A549 (cell line): ENCODE measurements around the gene FLNB. TPM values are rescaled to one million over a fixed set of nuclear protein-coding genes. Genes with fewer than 3 reads are reported as not detected.

Experiments used
- ATAC-seq, 2 experiments: fragments of 200-7000 bp in 1 of 2; fragments of >200 bp in 1 of 2; cut with Nextera tagmentation in 1 of 2; cut with Tn5 transposase in 1 of 2; 3 replicates each; pipeline versions ENCODE4 v1.8.0 to v1.9.1; 2018 to 2020; ENCODE audit warnings: mild to moderate bottlenecking in 1 of 2, moderate library complexity in 1 of 2
- CTCF ChIA-PET: fragments of 300-600 bp; sonication (Branson Sonifier 250); formaldehyde crosslinking; extraction: SDS; loops from one replicate; lab custom pipeline; 2021; ENCODE audit warnings: antibody characterized with exemption, inconsistent platforms; lab: Yijun Ruan, JAX
- POLR2A ChIA-PET: fragments of 350-600 bp; formaldehyde crosslinking; extraction: SDS; loops from one replicate; lab custom pipeline; 2021; ENCODE audit warnings: antibody characterized with exemption, inconsistent platforms; lab: Yijun Ruan, JAX
- DNase-seq, 2 experiments: peaks; one replicate each; pipeline versions ENCODE4 v3.0.0 to v3.0.0-alpha.2; 2011 to 2016; ENCODE audit warnings: low read depth in 1 of 2, low spot score in 1 of 2
- FAIRE-seq: peaks from 2 replicates; lab custom pipeline; 2011; peaks lifted over from hg19 to GRCh38; lab: Jason Lieb, UNC
- H3K27ac ChIP-seq, 2 experiments: fragments of >200 bp; sonication (Bioruptor Twin); formaldehyde crosslinking; 3 replicates each; pipeline ENCODE4 v1.5.1; 2016 to 2017
- H3K4me1 ChIP-seq: fragments of >200 bp; sonication (Bioruptor Twin); formaldehyde crosslinking; 3 replicates; pipeline ENCODE4 v1.6.1; 2016
- H3K4me2 ChIP-seq: fragments of >200 bp; sonication (Bioruptor Twin); formaldehyde crosslinking; 3 replicates; pipeline ENCODE4 v1.6.1; 2016
- H3K4me3 ChIP-seq: fragments of >200 bp; sonication (Bioruptor Twin); formaldehyde crosslinking; 3 replicates; pipeline ENCODE4 v1.5.1; 2016
- H3K9me3 ChIP-seq: fragments of >200 bp; sonication (Bioruptor Twin); formaldehyde crosslinking; 3 replicates; pipeline ENCODE4 v1.6.1; 2016
- CEBPB ChIP-seq, 2 experiments: fragments of >200 bp in 1 of 2; sonication (Bioruptor Twin) in 1 of 2; formaldehyde crosslinking in 1 of 2; IDR thresholded peaks; 2 replicates each; pipeline ENCODE4 v1.6.1; 2012 to 2016
- CHD4 ChIP-seq: fragments of 200-600 bp; sonication (generic); IDR thresholded peaks from 2 replicates; pipeline ENCODE4 v1.6.1; 2016; ENCODE audit warnings: antibody characterized with exemption, mild to moderate bottlenecking, borderline replicate concordance
- EHMT2 ChIP-seq: fragments of 200-600 bp; sonication (generic); IDR thresholded peaks from 2 replicates; pipeline ENCODE4 v1.6.1; 2016; ENCODE audit warnings: antibody characterized with exemption, low read depth, mild to moderate bottlenecking, moderate library complexity
- FOXS1 ChIP-seq: fragments of 250-450 bp; sonication (Bioruptor Pico); IDR thresholded peaks from 2 replicates; pipeline ENCODE4 v1.5.0; 2020; ENCODE audit warnings: mild to moderate bottlenecking, moderate library complexity
- HDAC2 ChIP-seq: fragments of 200-600 bp; sonication (generic); IDR thresholded peaks from 2 replicates; pipeline ENCODE4 v1.6.1; 2016
- HEYL ChIP-seq: fragments of 250-450 bp; sonication (Bioruptor Pico); IDR thresholded peaks from 2 replicates; pipeline ENCODE4 v1.8.0; 2021; ENCODE audit warnings: mild to moderate bottlenecking, moderate library complexity
- HOXB5 ChIP-seq: fragments of 250-450 bp; sonication (Bioruptor Pico); IDR thresholded peaks from 2 replicates; pipeline ENCODE4 v1.5.0; 2020; ENCODE audit warnings: mild to moderate bottlenecking, moderate library complexity
- KDM1A ChIP-seq: fragments of 200-600 bp; sonication (generic); IDR thresholded peaks from 2 replicates; pipeline ENCODE4 v1.6.1; 2016; ENCODE audit warnings: low read depth, mild to moderate bottlenecking
- KDM5A ChIP-seq: fragments of 200-600 bp; sonication (generic); IDR thresholded peaks from 2 replicates; pipeline ENCODE4 v1.6.1; 2016; ENCODE audit warnings: antibody characterized with exemption, mild to moderate bottlenecking
- MAFK ChIP-seq: fragments of 450-650 bp; IDR thresholded peaks from 2 replicates; pipeline ENCODE4 v1.6.1; 2014; ENCODE audit not compliant: partially characterized antibody
- NPAS2 ChIP-seq: fragments of 250-450 bp; sonication (Bioruptor Pico); IDR thresholded peaks from 2 replicates; pipeline ENCODE4 v1.8.0; 2022; ENCODE audit warnings: mild to moderate bottlenecking, moderate library complexity, borderline replicate concordance
- NR3C1 ChIP-seq: fragments of >200 bp; sonication (Bioruptor Twin); formaldehyde crosslinking; IDR thresholded peaks from 3 replicates; pipeline ENCODE4 v1.6.1; 2017
- RARB ChIP-seq: fragments of 250-450 bp; sonication (Bioruptor Pico); IDR thresholded peaks from 2 replicates; pipeline ENCODE4 v1.8.0; 2021; ENCODE audit warnings: mild to moderate bottlenecking, moderate library complexity
- RCOR1 ChIP-seq: fragments of 150-350 bp; IDR thresholded peaks from 2 replicates; pipeline ENCODE4 v1.6.1; 2014; ENCODE audit warnings: antibody characterized with exemption, low read length, low read depth
- RNF2 ChIP-seq: fragments of 200-600 bp; sonication (generic); IDR thresholded peaks from 2 replicates; pipeline ENCODE4 v1.6.1; 2016; ENCODE audit warnings: low read depth, mild to moderate bottlenecking, antibody characterized with exemption, moderate library complexity, borderline replicate concordance
- SREBF2 ChIP-seq: fragments of 450-650 bp; IDR thresholded peaks from 2 replicates; pipeline ENCODE4 v1.6.1; 2014; ENCODE audit warnings: mild to moderate bottlenecking, moderate library complexity
- ZFP36 ChIP-seq: fragments of 450-650 bp; IDR thresholded peaks from 2 replicates; pipeline ENCODE4 v1.6.1; 2014; ENCODE audit warnings: borderline replicate concordance; ENCODE audit not compliant: partially characterized antibody
- ZNF302 ChIP-seq: fragments of 250-450 bp; sonication (Bioruptor Pico); IDR thresholded peaks from 2 replicates; pipeline ENCODE4 v1.9.0; 2021; ENCODE audit warnings: inconsistent platforms, mild to moderate bottlenecking, moderate library complexity
- ZSCAN20 ChIP-seq: fragments of 250-450 bp; sonication (Bioruptor Pico); IDR thresholded peaks from 2 replicates; pipeline ENCODE4 v1.8.0; 2022; ENCODE audit warnings: mild to moderate bottlenecking, moderate library complexity
- WGBS: methylation state at CpG from one replicate; pipeline ENCODE4 v1.1.6; 2017; ENCODE audit errors: missing lambda C conversion rate; 5-methylcytosine and 5-hydroxymethylcytosine counted together
- polyA plus RNA-seq, 4 experiments: library from polyadenylated mRNA; depleted of rRNA in 3 of 4; stranded (reverse); fragments of >200 nt; fragmentation: RNase III in 1 of 4; extraction: RNeasy Plus Mini Kit Qiagen cat#74134 plus additional on column Dnase treatment in 1 of 4; gene quantifications; 2 replicates in 3 of 4; 3 replicates in 1 of 4; pipeline ENCODE4 v1.2.3, GENCODE V29; 2011 to 2017
- TF ChIP-seq, protein P1 (sequence below): fragments of >200 bp; sonication (Bioruptor Twin); formaldehyde crosslinking; IDR thresholded peaks from 3 replicates; pipeline ENCODE4 v1.5.1; 2016
- TF ChIP-seq, protein P2 (sequence below): IDR thresholded peaks from 2 replicates; pipeline ENCODE4 v1.6.1; 2012
- TF ChIP-seq, protein P3 (sequence below): fragments of 250-450 bp; sonication (Bioruptor Pico); IDR thresholded peaks from 2 replicates; pipeline ENCODE4 v1.5.0; 2021; ENCODE audit warnings: mild to moderate bottlenecking, moderate library complexity, borderline replicate concordance
- TF ChIP-seq, protein P4 (sequence below): IDR thresholded peaks from 2 replicates; pipeline ENCODE4 v1.6.1; 2012

FLNB gene
- polyA plus RNA-seq, 2 of the 4 experiments (the other 2 are of a cell fraction) = 235 to 439 TPM

DNA sequence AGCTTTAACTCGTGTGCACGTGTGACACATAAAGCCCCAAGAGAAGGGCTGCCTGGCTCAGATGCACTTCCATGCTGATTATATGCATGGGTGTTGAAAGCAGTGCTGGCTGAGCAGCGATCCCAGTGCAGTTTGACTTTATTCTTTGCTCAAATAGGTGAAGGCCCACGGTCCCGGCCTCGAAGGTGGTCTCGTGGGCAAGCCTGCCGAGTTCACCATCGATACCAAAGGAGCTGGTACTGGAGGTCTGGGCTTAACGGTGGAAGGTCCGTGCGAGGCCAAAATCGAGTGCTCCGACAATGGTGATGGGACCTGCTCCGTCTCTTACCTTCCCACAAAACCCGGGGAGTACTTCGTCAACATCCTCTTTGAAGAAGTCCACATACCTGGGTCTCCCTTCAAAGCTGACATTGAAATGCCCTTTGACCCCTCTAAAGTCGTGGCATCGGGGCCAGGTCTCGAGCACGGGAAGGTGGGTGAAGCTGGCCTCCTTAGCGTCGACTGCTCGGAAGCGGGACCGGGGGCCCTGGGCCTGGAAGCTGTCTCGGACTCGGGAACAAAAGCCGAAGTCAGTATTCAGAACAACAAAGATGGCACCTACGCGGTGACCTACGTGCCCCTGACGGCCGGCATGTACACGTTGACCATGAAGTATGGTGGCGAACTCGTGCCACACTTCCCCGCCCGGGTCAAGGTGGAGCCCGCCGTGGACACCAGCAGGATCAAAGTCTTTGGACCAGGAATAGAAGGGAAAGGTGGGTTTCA is 114.9 kb downstream of the FLNB start:
- CTCF ChIA-PET = interaction anchor here (0.6 to 0.9 kb wide), 2 partner anchors 54 to 175 kb away, joined by 3 read pairs; no protein-coding TSS in a partner anchor

DNA sequence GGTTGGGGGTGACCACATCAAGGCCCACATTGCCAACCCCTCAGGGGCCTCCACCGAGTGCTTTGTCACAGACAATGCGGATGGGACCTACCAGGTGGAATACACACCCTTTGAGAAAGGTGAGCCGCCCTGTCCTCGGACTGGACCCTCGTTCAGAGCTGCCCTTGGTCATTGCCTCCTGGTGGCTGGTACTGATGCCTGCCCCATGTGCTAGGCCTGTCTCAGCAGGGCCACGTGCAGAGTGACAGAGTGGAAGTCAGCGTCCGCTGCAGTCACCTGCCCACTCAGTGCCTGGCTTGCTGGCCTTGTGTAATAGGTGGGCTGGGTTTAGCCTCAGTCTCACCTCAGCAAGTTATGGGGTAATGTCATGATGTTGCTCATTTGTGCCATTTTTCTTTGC is 116.2 kb downstream of the FLNB start:
- ATAC-seq = peak; percentile 32 to 40; a peak in 3 of 6 replicates
- H3K27ac ChIP-seq = no peak overlapping the region

More for the DNA sequence above, 114.9 kb downstream of the FLNB start:
- Histone ChIP-seq H3K4me1 (peaks cover 13% of the 10 kb centered on the region; the same call in 2 of the 3 replicates), H3K27ac (no peak overlapping the region), H3K4me3 (no peak overlapping the region), H3K4me2 (no peak overlapping the region)
- POLR2A ChIA-PET = no interaction called here
- DNase-seq (no peak), FAIRE-seq (no peak)
- 94% methylated on average over 39 of the region's 41 CpGs for WGBS
- TF ChIP-seq ZSCAN20 (CRISPR knock-in tag) = no peak
- TF ChIP-seq, all 56 proteins: peak for 0
- no peak for ATAC-seq
- H3K9me3 ChIP-seq = no peaks in the 10 kb centered on the region

DNA sequence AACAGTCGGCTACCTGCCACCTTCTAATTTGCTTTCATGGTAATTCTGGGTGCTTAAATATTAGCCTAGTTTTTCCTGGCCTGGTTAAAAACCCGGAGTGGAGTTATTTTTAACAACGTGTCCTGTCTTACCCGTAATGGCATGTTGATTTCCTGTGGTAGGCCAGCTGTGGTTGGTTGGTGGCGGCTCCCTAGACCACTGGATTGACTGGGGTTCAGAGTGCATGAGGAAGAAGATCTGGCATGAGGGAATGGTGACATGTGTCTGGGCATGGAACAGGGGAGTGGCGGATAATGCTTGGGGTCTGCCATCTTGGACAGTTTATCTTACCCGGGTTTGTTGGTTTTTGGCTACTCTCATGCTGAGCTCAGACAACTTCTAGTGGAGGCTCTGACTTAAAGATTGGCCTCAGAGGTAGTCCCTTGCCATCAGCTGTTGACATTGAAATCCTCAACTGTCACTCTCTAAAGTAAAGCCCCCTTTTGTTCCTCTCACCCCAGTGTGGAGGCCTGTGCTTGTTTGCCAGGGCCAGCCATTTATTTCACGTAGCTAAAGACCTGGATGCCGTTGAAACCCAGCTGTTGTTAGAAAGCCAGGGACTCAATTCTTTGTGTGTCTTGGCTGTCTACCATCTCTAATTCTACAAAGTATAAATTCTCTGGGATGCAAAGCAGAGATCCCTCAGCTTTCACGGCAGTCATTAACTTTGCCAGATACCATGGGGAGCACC is 121.0 kb downstream of the FLNB start:
- Histone ChIP-seq H3K4me1 (no peaks in the 10 kb centered on the region), H3K4me2 (no peak overlapping the region), H3K4me3 (no peak overlapping the region), H3K27ac (no peak overlapping the region), H3K9me3 (no peaks in the 10 kb centered on the region)
- WGBS = 85% methylated on average over 10 of the region's 10 CpGs
- FAIRE-seq (no peak), DNase-seq (no peak), ATAC-seq (no peak)
- CTCF ChIA-PET = interaction anchor here (1.0 to 1.7 kb wide), 2 partner anchors 22 to 37 kb away, joined by 3 read pairs; no protein-coding TSS in a partner anchor
- TF ChIP-seq KDM5A = no peak
- TF ChIP-seq, protein P1, sequence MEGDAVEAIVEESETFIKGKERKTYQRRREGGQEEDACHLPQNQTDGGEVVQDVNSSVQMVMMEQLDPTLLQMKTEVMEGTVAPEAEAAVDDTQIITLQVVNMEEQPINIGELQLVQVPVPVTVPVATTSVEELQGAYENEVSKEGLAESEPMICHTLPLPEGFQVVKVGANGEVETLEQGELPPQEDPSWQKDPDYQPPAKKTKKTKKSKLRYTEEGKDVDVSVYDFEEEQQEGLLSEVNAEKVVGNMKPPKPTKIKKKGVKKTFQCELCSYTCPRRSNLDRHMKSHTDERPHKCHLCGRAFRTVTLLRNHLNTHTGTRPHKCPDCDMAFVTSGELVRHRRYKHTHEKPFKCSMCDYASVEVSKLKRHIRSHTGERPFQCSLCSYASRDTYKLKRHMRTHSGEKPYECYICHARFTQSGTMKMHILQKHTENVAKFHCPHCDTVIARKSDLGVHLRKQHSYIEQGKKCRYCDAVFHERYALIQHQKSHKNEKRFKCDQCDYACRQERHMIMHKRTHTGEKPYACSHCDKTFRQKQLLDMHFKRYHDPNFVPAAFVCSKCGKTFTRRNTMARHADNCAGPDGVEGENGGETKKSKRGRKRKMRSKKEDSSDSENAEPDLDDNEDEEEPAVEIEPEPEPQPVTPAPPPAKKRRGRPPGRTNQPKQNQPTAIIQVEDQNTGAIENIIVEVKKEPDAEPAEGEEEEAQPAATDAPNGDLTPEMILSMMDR = no peak
- TF ChIP-seq NR3C1 = no peak
- TF ChIP-seq ZNF302 = no peak
- TF ChIP-seq, protein P2, sequence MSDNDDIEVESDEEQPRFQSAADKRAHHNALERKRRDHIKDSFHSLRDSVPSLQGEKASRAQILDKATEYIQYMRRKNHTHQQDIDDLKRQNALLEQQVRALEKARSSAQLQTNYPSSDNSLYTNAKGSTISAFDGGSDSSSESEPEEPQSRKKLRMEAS = no peak
- TF ChIP-seq ZSCAN20 (CRISPR knock-in tag) = no peak
- TF ChIP-seq, protein P3, sequence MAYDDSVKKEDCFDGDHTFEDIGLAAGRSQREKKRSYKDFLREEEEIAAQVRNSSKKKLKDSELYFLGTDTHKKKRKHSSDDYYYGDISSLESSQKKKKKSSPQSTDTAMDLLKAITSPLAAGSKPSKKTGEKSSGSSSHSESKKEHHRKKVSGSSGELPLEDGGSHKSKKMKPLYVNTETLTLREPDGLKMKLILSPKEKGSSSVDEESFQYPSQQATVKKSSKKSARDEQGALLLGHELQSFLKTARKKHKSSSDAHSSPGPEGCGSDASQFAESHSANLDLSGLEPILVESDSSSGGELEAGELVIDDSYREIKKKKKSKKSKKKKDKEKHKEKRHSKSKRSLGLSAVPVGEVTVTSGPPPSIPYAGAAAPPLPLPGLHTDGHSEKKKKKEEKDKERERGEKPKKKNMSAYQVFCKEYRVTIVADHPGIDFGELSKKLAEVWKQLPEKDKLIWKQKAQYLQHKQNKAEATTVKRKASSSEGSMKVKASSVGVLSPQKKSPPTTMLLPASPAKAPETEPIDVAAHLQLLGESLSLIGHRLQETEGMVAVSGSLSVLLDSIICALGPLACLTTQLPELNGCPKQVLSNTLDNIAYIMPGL (CRISPR knock-in tag) = no peak
- no peak for TF ChIP-seq HDAC2
- TF ChIP-seq, protein P4, sequence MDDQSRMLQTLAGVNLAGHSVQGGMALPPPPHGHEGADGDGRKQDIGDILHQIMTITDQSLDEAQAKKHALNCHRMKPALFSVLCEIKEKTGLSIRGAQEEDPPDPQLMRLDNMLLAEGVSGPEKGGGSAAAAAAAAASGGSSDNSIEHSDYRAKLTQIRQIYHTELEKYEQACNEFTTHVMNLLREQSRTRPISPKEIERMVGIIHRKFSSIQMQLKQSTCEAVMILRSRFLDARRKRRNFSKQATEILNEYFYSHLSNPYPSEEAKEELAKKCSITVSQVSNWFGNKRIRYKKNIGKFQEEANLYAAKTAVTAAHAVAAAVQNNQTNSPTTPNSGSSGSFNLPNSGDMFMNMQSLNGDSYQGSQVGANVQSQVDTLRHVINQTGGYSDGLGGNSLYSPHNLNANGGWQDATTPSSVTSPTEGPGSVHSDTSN = no peak
- TF ChIP-seq HEYL (CRISPR knock-in tag) = no peak
- no peak for TF ChIP-seq KDM1A
- no peak for TF ChIP-seq NPAS2 (CRISPR knock-in tag)
- TF ChIP-seq FOXS1 = no peak
- TF ChIP-seq RARB (CRISPR knock-in tag) = no peak
- no peak for TF ChIP-seq SREBF2
- no peak for TF ChIP-seq RCOR1
- no peak for TF ChIP-seq CHD4
- POLR2A ChIA-PET = no interaction called here

More for the DNA sequence above, 116.2 kb downstream of the FLNB start:
- Histone ChIP-seq H3K9me3 (no peaks in the 10 kb centered on the region), H3K4me2 (no peak overlapping the region), H3K4me1 (peaks cover 12% of the 10 kb centered on the region; the same call in 2 of the 3 replicates), H3K4me3 (no peak overlapping the region)
- DNase-seq = no peak
- TF ChIP-seq MAFK = no peak
- no peak for TF ChIP-seq EHMT2
- TF ChIP-seq HOXB5 = no peak
- no peak for TF ChIP-seq ZFP36
- no peak for TF ChIP-seq RNF2
- TF ChIP-seq, protein P1 = no peak
- no peak for TF ChIP-seq CEBPB (IDR thresholded peaks at IDR 0.05)
- ChIA-PET POLR2A (interaction anchor here (0.6 kb wide), 1 partner anchor 101 kb away, joined by 4 read pairs; no protein-coding TSS in a partner anchor), CTCF (no interaction called here)
- 86% methylated on average over 7 of the region's 8 CpGs for WGBS
- FAIRE-seq = no peak
